Prostate gland (tissue), 2 donors: ENCODE results near the gene MXRA5. TPM values are rescaled to one million over a fixed set of nuclear protein-coding genes. Genes with fewer than 3 reads are reported as not detected.

Experiments used
- DNase-seq: peaks from one replicate; pipeline ENCODE4 v3.0.0-alpha.2; 2019; ENCODE audit warnings: low spot score
- H3K27ac ChIP-seq, 2 donors: fragments of 200-600 bp; sonication (generic); 2 replicates each; pipeline ENCODE4 v1.5.1; 2017 to 2019
- H3K27me3 ChIP-seq: fragments of 200-600 bp; sonication (generic); replicated peaks from 2 replicates; pipeline ENCODE4 v1.5.1; 2019; ENCODE audit not compliant: insufficient read depth
- H3K36me3 ChIP-seq, 2 donors: fragments of 200-600 bp; sonication (generic); 1 replicate in 1 of 2; 2 replicates in 1 of 2; pipeline versions ENCODE4 v1.5.1 to v1.8.1; 2017 to 2019
- H3K4me1 ChIP-seq: fragments of 200-600 bp; sonication (generic); replicated peaks from 2 replicates; pipeline ENCODE4 v1.5.1; 2019
- H3K4me3 ChIP-seq, 2 donors: fragments of 200-600 bp; sonication (generic); 2 replicates each; pipeline ENCODE4 v1.5.1; 2017 to 2019
- H3K9me3 ChIP-seq: fragments of 200-600 bp; sonication (generic); 2 replicates; pipeline ENCODE4 v1.5.1; 2017
- CTCF ChIP-seq, 4 experiments: fragments of 200-600 bp in 2 of 4; fragments of 450-650 bp in 2 of 4; sonication (generic) in 2 of 4; IDR thresholded peaks; 1 replicate in 3 of 4; 2 replicates in 1 of 4; pipeline ENCODE4 v1.5.1; 2016 to 2019; ENCODE audit warnings: antibody characterized with exemption in 4 of 4, mild to moderate bottlenecking in 2 of 4, moderate library complexity in 2 of 4
- POLR2A ChIP-seq: fragments of 450-650 bp; IDR thresholded peaks from one replicate; pipeline ENCODE4 v1.6.1; 2016; ENCODE audit warnings: antibody characterized with exemption, mild to moderate bottlenecking
- POLR2AphosphoS5 ChIP-seq: sonication (generic); formaldehyde crosslinking; IDR thresholded peaks from one replicate; pipeline ENCODE4 v1.6.1; 2017; ENCODE audit warnings: antibody characterized with exemption
- WGBS: methylation state at CpG from one replicate; pipeline ENCODE4 v1.1.5; 2018; 5-methylcytosine and 5-hydroxymethylcytosine counted together
- intact Hi-C: fragments of 100-400 bp; cut with DNase I; formaldehyde crosslinking; loops from one replicate; pipeline ENCODE4 v1.14.2; 2022
- total RNA-seq, 2 donors: library from RNA; depleted of rRNA; stranded (reverse); fragments of >200 nt; gene quantifications; one replicate each; pipeline ENCODE4 v1.1.0, GENCODE V29; 2016

MXRA5 gene
- total RNA-seq, 2 donors from 2014 or later = 7.4 to 13.1 TPM

GRCh38 chrX:3326681-3327080 is 19.8 kb downstream of the MXRA5 start:
- intact Hi-C loops = no loop called here
- H3K9me3 ChIP-seq = no peaks in the 10 kb centered on the region
- TF ChIP-seq POLR2A = no peak
- H3K27ac ChIP-seq = no peak overlapping the region
- no peaks in the 10 kb centered on the region for H3K27me3 ChIP-seq
- no peaks in the 10 kb centered on the region for H3K36me3 ChIP-seq
- no peak overlapping the region for H3K4me3 ChIP-seq
- H3K4me1 ChIP-seq = no peaks in the 10 kb centered on the region
- DNase-seq = no peak
- 76% methylated on average over 7 of the region's 7 CpGs for WGBS

DNA sequence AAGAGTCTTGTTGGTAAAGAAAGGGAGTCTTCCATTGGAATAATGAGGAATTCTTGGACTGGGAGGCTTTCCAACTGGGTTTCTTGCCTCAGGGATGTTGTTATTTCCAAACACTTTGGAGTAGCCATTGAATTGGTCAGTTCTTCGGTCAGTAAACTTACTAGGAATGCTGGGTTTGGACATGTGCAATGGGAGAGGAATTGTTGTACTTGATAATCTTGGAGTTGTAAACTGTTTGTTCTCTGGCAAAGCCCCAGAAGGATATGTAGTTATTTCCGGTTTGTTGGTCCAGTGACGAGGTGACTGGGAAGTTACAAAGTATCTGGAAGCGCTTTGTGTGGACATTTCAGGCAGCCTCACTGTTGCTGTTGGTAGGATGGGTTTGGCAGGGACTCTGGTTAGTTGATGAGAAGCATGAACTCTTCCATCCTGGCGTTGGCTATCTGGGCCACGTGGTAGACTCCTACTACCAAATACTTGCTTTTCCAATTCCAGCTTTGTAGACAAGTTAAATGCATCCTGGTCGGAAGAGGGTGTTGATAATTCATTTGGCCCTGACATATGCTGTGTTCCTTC is 25.9 kb downstream of the MXRA5 start:
- H3K27me3 ChIP-seq = no peaks in the 10 kb centered on the region
- no peak for TF ChIP-seq POLR2A
- TF ChIP-seq POLR2AphosphoS5 = no peak
- TF ChIP-seq CTCF (IDR thresholded peaks at IDR 0.05) = no peak
- H3K4me3 ChIP-seq = no peak overlapping the region
- no peaks in the 10 kb centered on the region for H3K9me3 ChIP-seq
- 83% methylated on average over 7 of the region's 7 CpGs for WGBS
- H3K4me1 ChIP-seq = no peaks in the 10 kb centered on the region
- DNase-seq = no peak
- no peak overlapping the region for H3K27ac ChIP-seq
- intact Hi-C loops = no loop called here
- no peaks in the 10 kb centered on the region for H3K36me3 ChIP-seq

DNA sequence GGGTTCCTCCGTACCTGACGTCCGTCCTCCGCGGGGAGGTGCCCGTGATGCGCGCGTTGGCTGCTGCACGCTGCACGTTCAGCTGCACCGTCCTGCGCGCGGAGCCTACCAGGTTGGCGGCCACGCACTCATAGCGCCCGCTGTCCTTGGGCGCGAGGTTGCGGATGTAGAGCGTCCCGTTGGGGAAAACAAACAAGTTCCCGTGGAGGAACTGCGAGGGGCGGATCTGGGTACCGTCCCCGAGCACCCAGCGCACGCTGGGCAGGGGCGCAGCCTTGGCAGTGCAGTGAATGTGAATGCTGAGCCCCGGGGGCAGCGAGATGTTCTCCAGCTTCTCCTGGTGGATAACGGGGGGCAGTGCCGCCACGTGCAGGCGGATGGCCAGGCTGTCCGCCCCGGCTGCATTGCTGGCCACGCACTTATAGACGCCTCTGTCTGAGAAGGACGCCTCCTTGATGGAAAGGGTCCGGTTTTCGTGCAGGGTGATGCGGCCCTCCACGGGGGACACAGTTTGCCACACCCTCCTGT is 29.2 kb downstream of the MXRA5 start:
- H3K4me1 ChIP-seq = no peaks in the 10 kb centered on the region
- intact Hi-C loops = no loop called here
- no peak for DNase-seq
- 94% methylated on average over 10 of the region's 47 CpGs for WGBS
- H3K4me3 ChIP-seq = no peak overlapping the region
- H3K36me3 ChIP-seq = no peaks in the 10 kb centered on the region
- H3K27me3 ChIP-seq = no peaks in the 10 kb centered on the region
- no peaks in the 10 kb centered on the region for H3K9me3 ChIP-seq
- TF ChIP-seq POLR2A (no peak), CTCF (IDR thresholded peaks at IDR 0.05) (no peak), POLR2AphosphoS5 (no peak)
- H3K27ac ChIP-seq = no peak overlapping the region

DNA sequence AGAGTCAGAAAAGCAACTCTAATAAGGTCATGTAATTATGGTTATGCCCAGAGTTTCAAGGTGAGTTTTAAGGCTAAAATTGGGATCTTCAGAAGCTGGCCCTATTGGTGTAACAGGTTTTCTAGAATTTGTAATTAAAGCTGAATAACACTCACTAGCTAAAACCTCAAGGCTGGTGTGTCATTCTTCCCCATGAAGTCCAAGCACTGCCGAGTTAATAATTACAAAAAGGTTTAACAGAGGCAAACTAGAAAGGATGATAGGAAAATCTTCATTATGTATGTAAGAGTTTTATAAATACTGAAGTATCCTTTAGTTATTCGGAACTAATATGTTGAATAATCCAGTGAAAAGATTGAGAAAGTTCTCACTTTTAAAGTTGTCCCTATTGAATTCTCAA is 34.3 kb downstream of the MXRA5 start:
- no peaks in the 10 kb centered on the region for H3K27me3 ChIP-seq
- H3K36me3 ChIP-seq = no peaks in the 10 kb centered on the region
- WGBS = 95% methylated on average over 2 of the region's 2 CpGs
- no peak overlapping the region for H3K27ac ChIP-seq
- H3K4me3 ChIP-seq = no peak overlapping the region
- intact Hi-C loops = no loop called here
- no peaks in the 10 kb centered on the region for H3K4me1 ChIP-seq
- H3K9me3 ChIP-seq = no peaks in the 10 kb centered on the region
- TF ChIP-seq POLR2AphosphoS5 (no peak), POLR2A (no peak), CTCF (IDR thresholded peaks at IDR 0.05) (no peak)
- DNase-seq = no peak

GRCh38 chrX:3307881-3308280 is 38.6 kb downstream of the MXRA5 start:
- Histone ChIP-seq H3K4me3 (no peak overlapping the region), H3K27ac (no peak overlapping the region), H3K36me3 (no peaks in the 10 kb centered on the region), H3K4me1 (no peaks in the 10 kb centered on the region), H3K27me3 (no peaks in the 10 kb centered on the region), H3K9me3 (no peaks in the 10 kb centered on the region)
- intact Hi-C loops = no loop called here
- no peak for TF ChIP-seq POLR2A
- no peak for TF ChIP-seq CTCF (IDR thresholded peaks at IDR 0.05)
- TF ChIP-seq POLR2AphosphoS5 = no peak
- DNase-seq = no peak
- WGBS = 62% methylated on average over 1 of the region's 1 CpG
